AG04450 (cell line): Measurements from ENCODE around the gene LRIG1. TPM values are rescaled to one million over a fixed set of nuclear protein-coding genes. Genes with fewer than 3 reads are reported as not detected.

ENCODE experiments used
- CTCF ChIA-PET: fragments of 300-600, 350-600 bp; formaldehyde crosslinking; extraction: SDS; loops from one replicate; lab custom pipeline; 2022; ENCODE audit warnings: antibody characterized with exemption, inconsistent platforms; lab: Charles Lee
- POLR2A ChIA-PET: fragments of 350-600 bp; formaldehyde crosslinking; extraction: SDS; loops from one replicate; lab custom pipeline; 2021; ENCODE audit warnings: antibody characterized with exemption, inconsistent platforms; lab: Yijun Ruan, JAX
- DNase-seq: peaks from one replicate; pipeline ENCODE4 v3.0.0-alpha.2; 2011; ENCODE audit warnings: low read depth, low spot score
- H3K27ac ChIP-seq: one replicate; pipeline ENCODE4 v1.5.1; 2012; ENCODE audit warnings: low read depth, low read length, control low read depth
- H3K27me3 ChIP-seq: one replicate; pipeline ENCODE4 v1.6.0; 2012; ENCODE audit warnings: low read length; ENCODE audit not compliant: control insufficient read depth, insufficient read depth
- H3K4me3 ChIP-seq: 2 replicates; pipeline ENCODE4 v1.5.1; 2011; ENCODE audit warnings: mild to moderate bottlenecking, low read depth, low read length, control low read depth
- H3K9me3 ChIP-seq: 2 replicates; pipeline ENCODE4 v1.5.1; 2012; ENCODE audit warnings: low read length; ENCODE audit not compliant: control insufficient read depth, insufficient read depth
- CTCF ChIP-seq: IDR thresholded peaks from 2 replicates; pipeline ENCODE4 v1.5.1; 2011; ENCODE audit warnings: low read depth, low read length, control low read depth, inconsistent platforms
- polyA plus RNA-seq: library from polyadenylated mRNA; depleted of rRNA; stranded (reverse); fragments of >200 nt; gene quantifications from 2 replicates; pipeline ENCODE4 v1.2.3, GENCODE V29; 2011

LRIG1 gene
- polyA plus RNA-seq, 1 experiment: 68.3 TPM

- H3K27me3 ChIP-seq: no peaks in the 10 kb centered on the region
- no peak for DNase-seq
- POLR2A ChIA-PET: interaction anchor here (0.9 kb wide), 1 partner anchor 97 kb away, joined by 4 read pairs; no protein-coding TSS in a partner anchor
- CTCF ChIA-PET: interaction anchor here (0.6 kb wide), 1 partner anchor 87 kb away, joined by 3 read pairs; no protein-coding TSS in a partner anchor
- no peaks in the 10 kb centered on the region; the same call in 1 of the 2 replicates for H3K9me3 ChIP-seq
- no peak for TF ChIP-seq CTCF
- no peak overlapping the region for H3K27ac ChIP-seq
- peak overlapping the region; percentile 5; the same call in 1 of the 2 replicates for H3K4me3 ChIP-seq
Observed at GRCh38 chr3:66495668-66496045, 5.2 kb downstream of the LRIG1 start.

GRCh38 chr3:66494959-66495667 lies 5.7 kb downstream of the LRIG1 start:
- ChIA-PET CTCF (interaction anchor here (0.6 to 1.6 kb wide), 2 partner anchors 87 to 327 kb away, joined by 3 to 5 read pairs; no protein-coding TSS in a partner anchor), POLR2A (no interaction called here)
- Histone ChIP-seq H3K27me3 (no peaks in the 10 kb centered on the region), H3K27ac (no peak overlapping the region), H3K4me3 (no peak overlapping the region; the same call in 1 of the 2 replicates), H3K9me3 (no peaks in the 10 kb centered on the region; the same call in 1 of the 2 replicates)
- no peak for TF ChIP-seq CTCF
- DNase-seq: no peak

GRCh38 chr3:66493458-66494099 lies 7.2 kb downstream of the LRIG1 start:
- H3K9me3 ChIP-seq: no peaks in the 10 kb centered on the region
- CTCF ChIA-PET: interaction anchor here (0.7 to 5.1 kb wide), 6 partner anchors 13 to 328 kb away, joined by 3 to 27 read pairs (median 10); no protein-coding TSS in a partner anchor
- no peak overlapping the region for H3K4me3 ChIP-seq
- H3K27ac ChIP-seq: no peak overlapping the region
- POLR2A ChIA-PET: no interaction called here
- no peak for TF ChIP-seq CTCF
- no peak for DNase-seq
- no peaks in the 10 kb centered on the region for H3K27me3 ChIP-seq

GRCh38 chr3:66492672-66493071 lies 8.2 kb downstream of the LRIG1 start:
- Histone ChIP-seq H3K4me3 (no peak overlapping the region), H3K9me3 (no peaks in the 10 kb centered on the region), H3K27ac (no peak overlapping the region), H3K27me3 (no peaks in the 10 kb centered on the region)
- TF ChIP-seq CTCF: no peak
- POLR2A ChIA-PET: no interaction called here
- CTCF ChIA-PET: interaction anchor here (3.4 to 5.1 kb wide), 3 partner anchors 85 to 329 kb away, joined by 16 to 27 read pairs (median 19); no protein-coding TSS in a partner anchor
- no peak for DNase-seq

- ChIA-PET POLR2A (no interaction called here), CTCF (interaction anchor here (1.0 to 5.1 kb wide), 8 partner anchors 8 to 330 kb away, joined by 3 to 27 read pairs (median 9); no protein-coding TSS in a partner anchor)
- H3K27me3 ChIP-seq: no peaks in the 10 kb centered on the region
- DNase-seq: no peak
- no peak for TF ChIP-seq CTCF
- H3K27ac ChIP-seq: no peak overlapping the region
- no peaks in the 10 kb centered on the region for H3K9me3 ChIP-seq
- no peak overlapping the region for H3K4me3 ChIP-seq
Observed at GRCh38 chr3:66492071-66492470, 8.8 kb downstream of the LRIG1 start.
